Nephron progenitor cell (in vitro differentiated cells): ENCODE measurements around the gene ADGRF5.

Source experiments
- DNase-seq: peaks from one replicate; pipeline ENCODE4 v3.0.0; 2021
- H3K27ac Mint-ChIP-seq: 2 replicates; pipeline ENCODE4 v1.8.0; 2021; ENCODE audit warnings: mild to moderate bottlenecking, moderate library complexity, mixed read lengths
- H3K27me3 Mint-ChIP-seq: 2 replicates; pipeline ENCODE4 v1.8.0; 2021; ENCODE audit warnings: mild to moderate bottlenecking, low read depth, mixed read lengths; ENCODE audit not compliant: poor library complexity
- H3K36me3 Mint-ChIP-seq: 2 replicates; pipeline ENCODE4 v1.8.0; 2021; ENCODE audit warnings: low read depth, mixed read lengths
- H3K4me1 Mint-ChIP-seq: 2 replicates; pipeline ENCODE4 v1.8.0; 2021; ENCODE audit warnings: mixed read lengths
- H3K4me3 Mint-ChIP-seq: 2 replicates; pipeline ENCODE4 v1.8.0; 2021; ENCODE audit warnings: mild to moderate bottlenecking, moderate library complexity, mixed read lengths
- H3K9me3 Mint-ChIP-seq: 2 replicates; pipeline ENCODE4 v1.8.0; 2021; ENCODE audit warnings: mild to moderate bottlenecking, moderate library complexity, mixed read lengths
- TF ChIP-seq, protein P1 (sequence below): fragments of 200-600 bp; sonication (generic); IDR thresholded peaks from 2 replicates; pipeline ENCODE4 v1.5.0; 2021; ENCODE audit warnings: antibody characterized with exemption

The ADGRF5 gene, protein sequence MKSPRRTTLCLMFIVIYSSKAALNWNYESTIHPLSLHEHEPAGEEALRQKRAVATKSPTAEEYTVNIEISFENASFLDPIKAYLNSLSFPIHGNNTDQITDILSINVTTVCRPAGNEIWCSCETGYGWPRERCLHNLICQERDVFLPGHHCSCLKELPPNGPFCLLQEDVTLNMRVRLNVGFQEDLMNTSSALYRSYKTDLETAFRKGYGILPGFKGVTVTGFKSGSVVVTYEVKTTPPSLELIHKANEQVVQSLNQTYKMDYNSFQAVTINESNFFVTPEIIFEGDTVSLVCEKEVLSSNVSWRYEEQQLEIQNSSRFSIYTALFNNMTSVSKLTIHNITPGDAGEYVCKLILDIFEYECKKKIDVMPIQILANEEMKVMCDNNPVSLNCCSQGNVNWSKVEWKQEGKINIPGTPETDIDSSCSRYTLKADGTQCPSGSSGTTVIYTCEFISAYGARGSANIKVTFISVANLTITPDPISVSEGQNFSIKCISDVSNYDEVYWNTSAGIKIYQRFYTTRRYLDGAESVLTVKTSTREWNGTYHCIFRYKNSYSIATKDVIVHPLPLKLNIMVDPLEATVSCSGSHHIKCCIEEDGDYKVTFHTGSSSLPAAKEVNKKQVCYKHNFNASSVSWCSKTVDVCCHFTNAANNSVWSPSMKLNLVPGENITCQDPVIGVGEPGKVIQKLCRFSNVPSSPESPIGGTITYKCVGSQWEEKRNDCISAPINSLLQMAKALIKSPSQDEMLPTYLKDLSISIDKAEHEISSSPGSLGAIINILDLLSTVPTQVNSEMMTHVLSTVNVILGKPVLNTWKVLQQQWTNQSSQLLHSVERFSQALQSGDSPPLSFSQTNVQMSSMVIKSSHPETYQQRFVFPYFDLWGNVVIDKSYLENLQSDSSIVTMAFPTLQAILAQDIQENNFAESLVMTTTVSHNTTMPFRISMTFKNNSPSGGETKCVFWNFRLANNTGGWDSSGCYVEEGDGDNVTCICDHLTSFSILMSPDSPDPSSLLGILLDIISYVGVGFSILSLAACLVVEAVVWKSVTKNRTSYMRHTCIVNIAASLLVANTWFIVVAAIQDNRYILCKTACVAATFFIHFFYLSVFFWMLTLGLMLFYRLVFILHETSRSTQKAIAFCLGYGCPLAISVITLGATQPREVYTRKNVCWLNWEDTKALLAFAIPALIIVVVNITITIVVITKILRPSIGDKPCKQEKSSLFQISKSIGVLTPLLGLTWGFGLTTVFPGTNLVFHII (N-terminal part only)

DNA sequence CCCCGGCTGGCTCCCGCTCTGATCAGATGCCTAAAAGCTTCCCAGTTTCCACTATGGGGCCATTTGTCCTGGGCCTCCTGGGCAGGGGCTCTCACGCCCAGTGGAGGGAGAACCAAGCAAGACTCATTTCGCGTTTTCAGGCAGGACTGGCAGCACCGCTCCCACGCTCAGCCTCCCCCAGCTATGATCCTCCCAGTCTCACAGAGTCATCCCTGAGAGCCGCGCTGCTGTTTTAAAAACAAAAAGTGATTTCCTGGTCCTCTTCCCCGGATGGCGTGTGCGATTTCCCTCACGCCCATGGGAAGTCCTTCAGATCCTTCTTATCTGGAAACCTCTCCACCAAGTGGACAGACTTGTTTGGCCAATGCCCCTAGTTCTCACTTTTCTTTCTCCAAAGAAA lies at the start of gene ADGRF5:
Gene ADGRF5 (minus strand): TSS at position 208 of the 400 bp plus-strand sequence. CDS start 15,176 bp downstream, outside the sequence.
- TF ChIP-seq, protein P1, sequence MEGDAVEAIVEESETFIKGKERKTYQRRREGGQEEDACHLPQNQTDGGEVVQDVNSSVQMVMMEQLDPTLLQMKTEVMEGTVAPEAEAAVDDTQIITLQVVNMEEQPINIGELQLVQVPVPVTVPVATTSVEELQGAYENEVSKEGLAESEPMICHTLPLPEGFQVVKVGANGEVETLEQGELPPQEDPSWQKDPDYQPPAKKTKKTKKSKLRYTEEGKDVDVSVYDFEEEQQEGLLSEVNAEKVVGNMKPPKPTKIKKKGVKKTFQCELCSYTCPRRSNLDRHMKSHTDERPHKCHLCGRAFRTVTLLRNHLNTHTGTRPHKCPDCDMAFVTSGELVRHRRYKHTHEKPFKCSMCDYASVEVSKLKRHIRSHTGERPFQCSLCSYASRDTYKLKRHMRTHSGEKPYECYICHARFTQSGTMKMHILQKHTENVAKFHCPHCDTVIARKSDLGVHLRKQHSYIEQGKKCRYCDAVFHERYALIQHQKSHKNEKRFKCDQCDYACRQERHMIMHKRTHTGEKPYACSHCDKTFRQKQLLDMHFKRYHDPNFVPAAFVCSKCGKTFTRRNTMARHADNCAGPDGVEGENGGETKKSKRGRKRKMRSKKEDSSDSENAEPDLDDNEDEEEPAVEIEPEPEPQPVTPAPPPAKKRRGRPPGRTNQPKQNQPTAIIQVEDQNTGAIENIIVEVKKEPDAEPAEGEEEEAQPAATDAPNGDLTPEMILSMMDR, result no peak
- H3K9me3 Mint-ChIP-seq, result no peaks in the 10 kb centered on the region
- DNase-seq, result no peak
- no peak within 1 kb of the TSS for H3K27ac Mint-ChIP-seq
- peaks cover 17% of the 10 kb centered on the region for H3K4me1 Mint-ChIP-seq
- no peak within 1 kb of the TSS for H3K4me3 Mint-ChIP-seq
- H3K27me3 Mint-ChIP-seq, result peaks cover 2% of the 10 kb centered on the region
- H3K36me3 Mint-ChIP-seq, result no peaks in the 10 kb centered on the region

DNA sequence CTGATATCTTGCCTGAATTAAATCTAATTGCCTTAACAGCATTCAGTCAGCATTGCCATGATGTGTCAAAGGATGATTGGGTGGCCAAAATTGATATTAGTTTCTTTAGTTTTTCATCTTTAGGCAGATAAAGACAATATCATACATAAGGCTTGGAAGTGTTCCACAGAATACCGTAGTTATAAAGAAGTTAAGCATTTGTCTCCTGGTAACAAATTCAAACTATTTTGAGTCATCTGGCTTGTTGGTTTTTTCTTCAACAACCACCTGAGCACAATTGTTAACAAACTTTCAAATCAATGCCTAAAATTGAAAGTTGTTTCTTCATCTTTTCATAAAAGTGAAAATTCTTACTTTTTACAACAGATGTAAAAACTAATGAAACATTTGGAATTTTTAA lies 47.5 kb upstream of the ADGRF5 start:
- H3K4me3 Mint-ChIP-seq, result no peak overlapping the region
- no peaks in the 10 kb centered on the region for H3K36me3 Mint-ChIP-seq
- TF ChIP-seq, protein P1, result no peak
- DNase-seq, result no peak
- H3K27ac Mint-ChIP-seq, result no peak overlapping the region
- no peaks in the 10 kb centered on the region for H3K9me3 Mint-ChIP-seq
- H3K27me3 Mint-ChIP-seq, result no peaks in the 10 kb centered on the region
- H3K4me1 Mint-ChIP-seq, result no peaks in the 10 kb centered on the region

DNA sequence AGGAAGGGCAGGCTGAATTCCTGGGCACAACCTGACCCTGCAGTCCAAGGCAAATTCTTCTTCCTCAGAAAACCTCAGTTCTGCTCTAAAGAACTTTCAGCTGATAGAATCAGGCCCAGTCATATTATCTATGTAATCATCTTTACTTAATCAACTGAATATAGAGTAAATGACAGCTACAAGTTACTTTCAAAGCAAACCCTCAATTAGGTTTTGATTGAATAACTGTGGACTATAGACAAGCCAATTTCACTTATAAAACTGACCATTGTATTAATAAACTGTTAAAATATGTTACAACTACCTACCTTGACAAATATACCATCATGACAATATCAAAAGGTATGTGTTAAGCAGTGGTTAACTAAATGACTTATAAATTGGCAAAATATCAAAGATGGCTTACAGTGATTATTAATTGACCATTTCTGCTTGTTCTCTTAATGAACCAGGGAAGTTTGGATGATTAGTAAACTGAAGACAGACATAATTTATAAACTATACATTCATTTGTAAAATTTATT lies 46.1 kb upstream of the ADGRF5 start:
- Mint-ChIP-seq H3K27ac (no peak overlapping the region), H3K4me1 (no peaks in the 10 kb centered on the region), H3K9me3 (no peaks in the 10 kb centered on the region), H3K4me3 (no peak overlapping the region), H3K27me3 (no peaks in the 10 kb centered on the region), H3K36me3 (no peaks in the 10 kb centered on the region)
- TF ChIP-seq, protein P1, result no peak
- no peak for DNase-seq

DNA sequence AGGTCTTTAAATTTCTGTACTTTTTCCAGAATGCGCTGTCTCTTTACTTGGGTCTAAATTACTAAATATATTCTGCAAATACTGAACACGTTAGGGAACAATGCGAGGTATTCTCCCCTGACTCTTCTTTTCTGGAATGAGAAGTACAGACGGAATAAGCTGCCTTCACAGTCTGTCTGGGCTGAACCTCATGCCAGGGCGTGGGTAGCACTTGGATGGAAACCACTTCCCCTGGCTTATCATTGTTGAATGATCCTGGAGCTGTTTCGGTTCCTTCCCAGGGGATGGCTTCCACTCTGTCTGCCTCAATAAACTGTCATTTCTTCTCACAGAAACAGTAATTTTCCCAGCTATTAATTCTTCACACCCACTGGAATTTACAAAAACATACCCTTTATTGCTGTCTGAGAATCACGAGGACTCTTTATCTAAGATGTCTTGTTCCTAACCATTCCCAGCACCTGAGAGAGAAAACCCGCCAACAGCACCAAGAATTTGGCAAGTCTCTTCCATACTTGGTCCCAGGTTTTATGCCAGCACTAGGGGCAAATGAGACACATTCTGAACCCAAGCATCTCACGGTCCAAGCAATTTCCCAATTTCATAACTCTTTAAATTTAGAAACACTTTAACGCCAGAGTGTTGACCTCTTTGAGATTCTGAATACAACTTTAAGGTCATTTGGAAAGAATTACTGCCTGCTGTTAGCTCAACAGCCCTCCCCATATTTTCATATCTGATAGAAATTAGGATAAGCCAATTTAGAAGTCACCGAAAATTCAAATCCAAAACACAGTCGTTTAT lies 43.2 kb upstream of the ADGRF5 start:
- H3K9me3 Mint-ChIP-seq, result no peaks in the 10 kb centered on the region
- TF ChIP-seq, protein P1, result no peak
- H3K4me3 Mint-ChIP-seq, result no peak overlapping the region
- H3K4me1 Mint-ChIP-seq, result no peaks in the 10 kb centered on the region
- H3K27me3 Mint-ChIP-seq, result no peaks in the 10 kb centered on the region
- no peak for DNase-seq
- no peak overlapping the region for H3K27ac Mint-ChIP-seq
- no peaks in the 10 kb centered on the region for H3K36me3 Mint-ChIP-seq

DNA sequence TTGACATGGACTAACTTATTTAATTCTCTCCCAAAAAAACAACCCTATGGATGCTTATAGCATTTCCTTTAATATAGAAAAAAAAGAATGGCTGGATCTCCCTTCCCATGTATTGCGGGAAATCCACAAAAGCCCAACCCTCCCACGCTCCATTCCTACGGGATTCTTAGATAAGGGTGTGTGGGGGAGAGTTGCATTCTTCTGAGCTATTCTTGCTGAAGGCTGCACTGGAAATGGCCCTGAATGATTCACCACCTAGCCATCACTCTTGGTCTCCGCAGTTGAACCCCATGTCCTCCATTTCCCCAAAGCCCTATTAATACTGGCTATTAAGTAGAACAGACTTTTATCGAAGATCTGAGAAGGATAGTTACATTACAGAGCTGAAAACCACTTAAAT lies 41.9 kb upstream of the ADGRF5 start:
- H3K9me3 Mint-ChIP-seq, result no peaks in the 10 kb centered on the region
- no peaks in the 10 kb centered on the region for H3K27me3 Mint-ChIP-seq
- no peaks in the 10 kb centered on the region for H3K4me1 Mint-ChIP-seq
- TF ChIP-seq, protein P1, result no peak
- DNase-seq, result no peak
- no peak overlapping the region for H3K4me3 Mint-ChIP-seq
- no peak overlapping the region for H3K27ac Mint-ChIP-seq
- H3K36me3 Mint-ChIP-seq, result no peaks in the 10 kb centered on the region
